HEK293T (cell line): Measurements from ENCODE around the gene C2orf74.

ENCODE experiments used
- CTCF ChIA-PET: fragments of 350-600 bp; formaldehyde crosslinking; extraction: SDS; loops from one replicate; lab custom pipeline; 2021; ENCODE audit warnings: antibody characterized with exemption, inconsistent platforms; lab: Yijun Ruan, JAX
- POLR2A ChIA-PET: fragments of 350-600 bp; formaldehyde crosslinking; extraction: SDS; loops from one replicate; lab custom pipeline; 2020; ENCODE audit warnings: antibody characterized with exemption, inconsistent platforms; lab: Yijun Ruan, JAX
- DNase-seq: peaks from one replicate; pipeline ENCODE4 v3.0.0; 2012; ENCODE audit warnings: mixed read lengths; ENCODE audit errors: extremely low spot score
- ARNT ChIP-seq: fragments of 450-650 bp; IDR thresholded peaks from 2 replicates; pipeline ENCODE4 v1.6.1; 2017; ENCODE audit warnings: mild to moderate bottlenecking
- BHLHE40 ChIP-seq: fragments of 450-650 bp; IDR thresholded peaks from 2 replicates; pipeline ENCODE4 v1.6.1; 2016; ENCODE audit warnings: mild to moderate bottlenecking, moderate library complexity, borderline replicate concordance
- CTBP1 ChIP-seq: fragments of 450-650 bp; IDR thresholded peaks from 2 replicates; pipeline ENCODE4 v1.6.1; 2016; ENCODE audit warnings: borderline replicate concordance
- ELF4 ChIP-seq: fragments of 450-650 bp; IDR thresholded peaks from 2 replicates; pipeline ENCODE4 v1.6.1; 2017; ENCODE audit warnings: antibody characterized with exemption
- FOXA1 ChIP-seq: fragments of 450-650 bp; IDR thresholded peaks from 2 replicates; pipeline ENCODE4 v1.6.1; 2016; ENCODE audit warnings: mild to moderate bottlenecking
- FOXK2 ChIP-seq: fragments of 450-650 bp; IDR thresholded peaks from 2 replicates; pipeline ENCODE4 v1.6.1; 2016; ENCODE audit warnings: mild to moderate bottlenecking
- FOXM1 ChIP-seq: fragments of 450-650 bp; IDR thresholded peaks from 2 replicates; pipeline ENCODE4 v1.6.1; 2017; ENCODE audit warnings: mild to moderate bottlenecking, borderline replicate concordance
- HDGF ChIP-seq: fragments of 450-650 bp; IDR thresholded peaks from 2 replicates; pipeline ENCODE4 v1.6.1; 2017; ENCODE audit warnings: antibody characterized with exemption, borderline replicate concordance
- L3MBTL2 ChIP-seq: fragments of 450-650 bp; conservative IDR thresholded peaks from 2 replicates; pipeline ENCODE4 v1.6.1; 2016; ENCODE audit warnings: mild to moderate bottlenecking
- LEF1 ChIP-seq: fragments of 450-650 bp; IDR thresholded peaks from 2 replicates; pipeline ENCODE4 v1.6.1; 2017; ENCODE audit warnings: mild to moderate bottlenecking, borderline replicate concordance
- NFRKB ChIP-seq: fragments of 450-650 bp; IDR thresholded peaks from 2 replicates; pipeline ENCODE4 v1.6.1; 2016; ENCODE audit warnings: mild to moderate bottlenecking, moderate library complexity
- PKNOX1 ChIP-seq: fragments of 450-650 bp; IDR thresholded peaks from 2 replicates; pipeline ENCODE4 v1.6.1; 2016
- SP1 ChIP-seq: fragments of 450-650 bp; IDR thresholded peaks from 2 replicates; pipeline ENCODE4 v1.6.1; 2017
- SUZ12 ChIP-seq: fragments of 450-650 bp; IDR thresholded peaks from 2 replicates; pipeline ENCODE4 v1.6.1; 2016; ENCODE audit warnings: mild to moderate bottlenecking
- TARDBP ChIP-seq: fragments of 450-650 bp; IDR thresholded peaks from 2 replicates; pipeline ENCODE4 v1.6.1; 2016
- ZNF384 ChIP-seq: fragments of 450-650 bp; IDR thresholded peaks from 2 replicates; pipeline ENCODE4 v1.6.1; 2016

Gene C2orf74

GRCh38 chr2:61173116-61173515 lies 11.1 kb downstream of the C2orf74 start:
- CTCF ChIA-PET = no interaction called here
- TF ChIP-seq BHLHE40 (no peak), FOXA1 (no peak), ZNF384 (no peak), TARDBP (no peak), ELF4 (no peak), ARNT (no peak), LEF1 (no peak), FOXM1 (no peak), HDGF (no peak), NFRKB (no peak), PKNOX1 (no peak), L3MBTL2 (no peak), SUZ12 (no peak), FOXK2 (no peak), SP1 (no peak), CTBP1 (no peak)
- POLR2A ChIA-PET = no interaction called here

GRCh38 chr2:61175036-61175435 lies 13.0 kb downstream of the C2orf74 start:
- TF ChIP-seq SUZ12 (no peak), TARDBP (no peak), SP1 (no peak), ZNF384 (no peak), CTBP1 (no peak), L3MBTL2 (no peak)
- no peak for DNase-seq
- ChIA-PET CTCF (no interaction called here), POLR2A (interaction anchor here (1.3 kb wide), 1 partner anchor 30 kb away, joined by 6 read pairs; no protein-coding TSS in a partner anchor)

More at GRCh38 chr2:61173116-61173515, 11.1 kb downstream of the C2orf74 start:
- DNase-seq = no peak

- ChIA-PET POLR2A (interaction anchor here (0.6 to 2.2 kb wide), 10 partner anchors 10 to 112 kb away, joined by 3 to 5 read pairs (median 3); partner anchors contain the start of gene C2orf74), CTCF (no interaction called here)
- DNase-seq = peak; percentile 97
- no peak for TF ChIP-seq FOXM1
- peak; percentile 91 for TF ChIP-seq L3MBTL2
- peak; percentile 53 for TF ChIP-seq ELF4
Observed at GRCh38 chr2:61176755-61177726, 15.1 kb downstream of the C2orf74 start.

GRCh38 chr2:61177727-61178549 lies 15.9 kb downstream of the C2orf74 start:
- ChIA-PET CTCF (no interaction called here), POLR2A (interaction anchor here (0.7 to 2.2 kb wide), 10 partner anchors 11 to 720 kb away, joined by 3 to 5 read pairs (median 3); no protein-coding TSS in a partner anchor)
- DNase-seq = no peak
- TF ChIP-seq SP1 (no peak), HDGF (no peak), ZNF384 (no peak), CTBP1 (no peak), NFRKB (no peak), FOXK2 (no peak), BHLHE40 (no peak), L3MBTL2 (no peak), ELF4 (no peak), LEF1 (no peak), ARNT (no peak), TARDBP (no peak), FOXA1 (no peak), SUZ12 (no peak), PKNOX1 (no peak)

- ChIA-PET CTCF (no interaction called here), POLR2A (interaction anchor here (0.7 to 2.1 kb wide), 5 partner anchors 10 to 719 kb away, joined by 3 to 7 read pairs (median 3); no protein-coding TSS in a partner anchor)
- DNase-seq = no peak
- no peak for TF ChIP-seq HDGF
- no peak for TF ChIP-seq TARDBP
- TF ChIP-seq CTBP1 = no peak
Observed at GRCh38 chr2:61178603-61179545, 16.9 kb downstream of the C2orf74 start.
